Gastrocnemius medialis (tissue), 4 donors: Measurements from ENCODE around the gene MBL2. TPM values are rescaled to one million over a fixed set of nuclear protein-coding genes. Genes with fewer than 3 reads are reported as not detected.

Experiments
- ATAC-seq, 2 donors: fragments of 150-250 bp; one replicate each; pipeline ENCODE4 v1.9.1; 2016
- DNase-seq, 2 donors: peaks; one replicate each; pipeline ENCODE4 v3.0.0-alpha.2; 2019
- H3K27ac ChIP-seq, 4 donors: fragments of 200-600 bp; sonication (generic); 1 replicate in 1 of 4; 2 replicates in 3 of 4; pipeline ENCODE4 v1.5.1; 2016 to 2018; ENCODE audit warnings: mild to moderate bottlenecking in 2 of 4, moderate library complexity in 1 of 4
- H3K27me3 ChIP-seq, 3 donors: fragments of 200-600 bp; sonication (generic) in 2 of 3; 1 replicate in 1 of 3; 2 replicates in 2 of 3; pipeline versions ENCODE4 v1.5.1 to v1.6.0; 2016 to 2019; ENCODE audit warnings: mild to moderate bottlenecking in 1 of 3, moderate library complexity in 1 of 3
- H3K36me3 ChIP-seq, 2 donors: fragments of 200-600 bp; sonication (generic) in 1 of 2; one replicate each; pipeline ENCODE4 v1.5.1; 2017 to 2018
- H3K4me1 ChIP-seq, 2 donors: fragments of 200-600 bp; sonication (generic) in 1 of 2; one replicate each; pipeline ENCODE4 v1.5.1; 2016 to 2017; ENCODE audit warnings: mild to moderate bottlenecking in 2 of 2
- H3K4me3 ChIP-seq, 4 donors: fragments of 200-600 bp; sonication (generic) in 3 of 4; 1 replicate in 1 of 4; 2 replicates in 3 of 4; pipeline ENCODE4 v1.5.1; 2016 to 2019; ENCODE audit warnings: mild to moderate bottlenecking in 2 of 4
- H3K9me3 ChIP-seq, 3 donors: fragments of 200-600 bp; sonication (generic) in 2 of 3; 1 replicate in 1 of 3; 2 replicates in 2 of 3; pipeline ENCODE4 v1.5.1; 2016 to 2019
- CTCF ChIP-seq, 5 experiments: fragments of 450-650 bp in 3 of 5; fragments of 200-600 bp in 2 of 5; sonication (generic) in 2 of 5; IDR thresholded peaks in 4 of 5; conservative IDR thresholded peaks in 1 of 5; 1 replicate in 4 of 5; 2 replicates in 1 of 5; pipeline ENCODE4 v1.5.1; 2016 to 2019; ENCODE audit warnings: antibody characterized with exemption in 5 of 5, mild to moderate bottlenecking in 3 of 5, moderate library complexity in 3 of 5
- POLR2A ChIP-seq, 2 donors: fragments of 450-650 bp; IDR thresholded peaks; one replicate each; pipeline ENCODE4 v1.6.1; 2017; ENCODE audit warnings: antibody characterized with exemption in 2 of 2, mild to moderate bottlenecking in 2 of 2, moderate library complexity in 2 of 2
- in situ Hi-C, 4 donors: fragments of 200-750 bp; cut with MboI; loops; one replicate each; pipeline versions ENCODE4 v1.15.0 to v1.8.0; 2017; ENCODE audit warnings: low sequenced_read_pairs in 4 of 4
- intact Hi-C: fragments of 100-400 bp; cut with DNase I; formaldehyde crosslinking; loops from one replicate; pipeline ENCODE4 v1.15.1; 2023; ENCODE audit warnings: low total_unique reads
- total RNA-seq, 4 donors: library from RNA; depleted of rRNA; stranded (reverse); fragments of >200 nt; gene quantifications; one replicate each; pipeline versions ENCODE4 v1.1.0 to v1.2.3, GENCODE V29; 2016

MBL2 gene
- total RNA-seq, 4 donors from 2014 or later, result 0.07 to 0.11 TPM; not detected in 2

- DNase-seq (no peak), ATAC-seq (no peak)
- intact Hi-C loops, result no loop called here
- Histone ChIP-seq H3K4me1 (no peaks in the 10 kb centered on the region), H3K27me3 (no peaks in the 10 kb centered on the region), H3K27ac (no peak overlapping the region), H3K36me3 (no peaks in the 10 kb centered on the region), H3K4me3 (no peak overlapping the region), H3K9me3 (no peaks in the 10 kb centered on the region)
- TF ChIP-seq POLR2A (IDR thresholded peaks at IDR 0.05), result no peak
- no peak for TF ChIP-seq CTCF (IDR thresholded peaks at IDR 0.05 in 4 of 5, conservative IDR thresholded peaks at IDR 0.05 in 1 of 5)
- in situ Hi-C loops, result no loop called here
These were observed 38.2 kb upstream of the MBL2 start for GRCh38 chr10:52810761-52811160.

GRCh38 chr10:52807803-52808202, 35.2 kb upstream of the MBL2 start:
- TF ChIP-seq POLR2A (IDR thresholded peaks at IDR 0.05), result no peak
- TF ChIP-seq CTCF (IDR thresholded peaks at IDR 0.05 in 4 of 5, conservative IDR thresholded peaks at IDR 0.05 in 1 of 5), result no peak
- in situ Hi-C loops (no loop called here), intact Hi-C loops (no loop called here)
- DNase-seq (no peak), ATAC-seq (no peak)
- no peaks in the 10 kb centered on the region for H3K4me1 ChIP-seq
- H3K4me3 ChIP-seq, result no peak overlapping the region
- no peaks in the 10 kb centered on the region for H3K36me3 ChIP-seq
- no peaks in the 10 kb centered on the region for H3K27me3 ChIP-seq
- H3K27ac ChIP-seq, result no peak overlapping the region
- H3K9me3 ChIP-seq, result no peaks in the 10 kb centered on the region

GRCh38 chr10:52805414-52806285, 33.1 kb upstream of the MBL2 start:
- TF ChIP-seq POLR2A (IDR thresholded peaks at IDR 0.05) (no peak), CTCF (IDR thresholded peaks at IDR 0.05 in 4 of 5, conservative IDR thresholded peaks at IDR 0.05 in 1 of 5) (no peak)
- Histone ChIP-seq H3K36me3 (no peaks in the 10 kb centered on the region), H3K27ac (no peak overlapping the region), H3K9me3 (no peaks in the 10 kb centered on the region), H3K4me3 (no peak overlapping the region), H3K4me1 (no peaks in the 10 kb centered on the region), H3K27me3 (no peaks in the 10 kb centered on the region)
- DNase-seq (no peak), ATAC-seq (no peak)
- in situ Hi-C loops, result no loop called here
- intact Hi-C loops, result no loop called here

GRCh38 chr10:52801947-52802346, 29.4 kb upstream of the MBL2 start:
- Histone ChIP-seq H3K9me3 (no peaks in the 10 kb centered on the region), H3K27me3 (no peaks in the 10 kb centered on the region), H3K4me1 (no peaks in the 10 kb centered on the region), H3K27ac (no peak overlapping the region), H3K4me3 (no peak overlapping the region), H3K36me3 (no peaks in the 10 kb centered on the region)
- DNase-seq (no peak), ATAC-seq (no peak)
- intact Hi-C loops, result no loop called here
- in situ Hi-C loops, result no loop called here
- TF ChIP-seq CTCF (IDR thresholded peaks at IDR 0.05 in 4 of 5, conservative IDR thresholded peaks at IDR 0.05 in 1 of 5) (no peak), POLR2A (IDR thresholded peaks at IDR 0.05) (no peak)
